Cardiac muscle cell (in vitro differentiated cells and primary cell): ENCODE results near the gene ADH6. TPM values are rescaled to one million over a fixed set of nuclear protein-coding genes. Genes with fewer than 3 reads are reported as not detected.
A peak's percentile ranks its signal among the peaks of the same experiment; 100 is the strongest.

Experiments
- DNase-seq, 2 donors: peaks; one replicate each; pipeline versions ENCODE4 v3.0.0 to v3.0.0-alpha.2; 2010 to 2017; ENCODE audit warnings: low read depth in 1 of 2, low spot score in 1 of 2
- H3K27ac ChIP-seq: fragments of 200-600 bp; sonication (generic); 2 replicates; pipeline ENCODE4 v1.5.1; 2016
- H3K27me3 ChIP-seq: fragments of 200-600 bp; sonication (generic); 2 replicates; pipeline ENCODE4 v1.6.0; 2016; ENCODE audit warnings: control low read depth
- H3K36me3 ChIP-seq: fragments of 200-600 bp; sonication (generic); 2 replicates; pipeline ENCODE4 v1.5.1; 2016; ENCODE audit warnings: control low read depth
- H3K4me1 ChIP-seq: fragments of 200-600 bp; sonication (generic); 2 replicates; pipeline ENCODE4 v1.8.1; 2017; ENCODE audit warnings: low read depth, mild to moderate bottlenecking, mixed run types
- H3K4me3 ChIP-seq: fragments of 200-600 bp; sonication (generic); 2 replicates; pipeline ENCODE4 v1.5.1; 2016; ENCODE audit warnings: mild to moderate bottlenecking
- H3K9me3 ChIP-seq: fragments of 200-600 bp; sonication (generic); 2 replicates; pipeline ENCODE4 v1.5.1; 2017; ENCODE audit warnings: low read depth, mild to moderate bottlenecking, control low read depth
- polyA plus RNA-seq: library from polyadenylated mRNA; unstranded; fragments of >200 nt; fragmentation: Nextera tagmentation; extraction: Ambion mirVana; gene quantifications from 2 replicates; pipeline ENCODE4 v1.2.1, GENCODE V29; 2016
- total RNA-seq: library from RNA; depleted of rRNA; stranded (reverse); fragments of >200 nt; gene quantifications from 2 replicates; pipeline ENCODE4 v1.2.3, GENCODE V29; 2016
- TF ChIP-seq, protein P1 (sequence below): IDR thresholded peaks from 2 replicates; pipeline ENCODE4 v1.5.1; 2012; ENCODE audit warnings: low read depth, mild to moderate bottlenecking, low read length

ADH6 gene
- total RNA-seq (not detected in 2 replicates), polyA plus RNA-seq (0.72 TPM in 1 of 2 replicates, not detected in the other)

DNA sequence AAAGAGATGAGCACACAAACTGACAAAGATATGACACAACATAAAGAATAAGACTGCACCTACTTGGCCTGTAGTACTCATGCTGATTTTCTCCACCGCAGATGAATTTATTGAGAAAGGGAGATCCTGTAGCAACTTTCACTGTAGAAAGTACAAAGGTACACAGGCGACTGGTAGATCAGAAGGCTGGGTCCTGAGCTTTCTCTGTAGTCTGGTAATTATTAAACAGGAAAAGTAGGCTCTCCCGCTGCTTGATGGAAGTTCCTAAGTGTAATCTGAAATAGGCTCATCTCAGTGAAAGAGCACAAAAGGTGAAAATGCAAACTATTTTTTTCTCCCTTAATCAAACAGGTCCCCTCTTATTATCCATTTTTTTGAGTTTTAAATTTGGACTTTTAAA, at the start of gene ADH6:
Gene ADH6 (minus strand): TSS at position 175 of the 400 bp plus-strand sequence. CDS start 94 bp downstream, at position 81.
- H3K9me3 ChIP-seq, result no peaks in the 10 kb centered on the region
- H3K4me1 ChIP-seq, result no peaks in the 10 kb centered on the region
- H3K4me3 ChIP-seq, result no peak within 1 kb of the TSS
- no peaks in the 10 kb centered on the region for H3K36me3 ChIP-seq
- TF ChIP-seq, protein P1, sequence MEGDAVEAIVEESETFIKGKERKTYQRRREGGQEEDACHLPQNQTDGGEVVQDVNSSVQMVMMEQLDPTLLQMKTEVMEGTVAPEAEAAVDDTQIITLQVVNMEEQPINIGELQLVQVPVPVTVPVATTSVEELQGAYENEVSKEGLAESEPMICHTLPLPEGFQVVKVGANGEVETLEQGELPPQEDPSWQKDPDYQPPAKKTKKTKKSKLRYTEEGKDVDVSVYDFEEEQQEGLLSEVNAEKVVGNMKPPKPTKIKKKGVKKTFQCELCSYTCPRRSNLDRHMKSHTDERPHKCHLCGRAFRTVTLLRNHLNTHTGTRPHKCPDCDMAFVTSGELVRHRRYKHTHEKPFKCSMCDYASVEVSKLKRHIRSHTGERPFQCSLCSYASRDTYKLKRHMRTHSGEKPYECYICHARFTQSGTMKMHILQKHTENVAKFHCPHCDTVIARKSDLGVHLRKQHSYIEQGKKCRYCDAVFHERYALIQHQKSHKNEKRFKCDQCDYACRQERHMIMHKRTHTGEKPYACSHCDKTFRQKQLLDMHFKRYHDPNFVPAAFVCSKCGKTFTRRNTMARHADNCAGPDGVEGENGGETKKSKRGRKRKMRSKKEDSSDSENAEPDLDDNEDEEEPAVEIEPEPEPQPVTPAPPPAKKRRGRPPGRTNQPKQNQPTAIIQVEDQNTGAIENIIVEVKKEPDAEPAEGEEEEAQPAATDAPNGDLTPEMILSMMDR, result no peak
- H3K27ac ChIP-seq, result no peak within 1 kb of the TSS
- no peak for DNase-seq
- no peaks in the 10 kb centered on the region for H3K27me3 ChIP-seq

DNA sequence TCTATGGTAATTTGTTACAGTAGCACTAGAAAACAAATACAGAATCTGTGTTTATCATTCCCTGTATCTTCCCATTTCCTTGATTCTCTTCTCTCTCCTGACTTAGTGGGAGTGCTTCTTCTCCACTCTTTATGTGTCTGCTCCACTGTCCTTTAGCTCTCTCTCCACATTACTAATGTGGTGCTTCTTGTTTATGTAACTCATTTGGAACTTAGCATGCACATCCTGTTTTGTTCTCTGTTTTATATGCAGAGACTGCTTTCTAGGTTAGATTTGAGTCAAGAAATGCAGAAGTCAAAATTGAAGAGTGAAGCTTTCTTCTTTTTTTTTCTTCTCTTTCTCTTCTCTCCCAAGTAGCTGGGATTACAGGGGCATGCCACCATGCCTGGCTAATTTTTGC, 45.9 kb upstream of the ADH6 start:
- no peaks in the 10 kb centered on the region for H3K27me3 ChIP-seq
- H3K9me3 ChIP-seq, result no peaks in the 10 kb centered on the region
- TF ChIP-seq, protein P1, result no peak
- no peak for DNase-seq
- H3K4me1 ChIP-seq, result no peaks in the 10 kb centered on the region
- H3K27ac ChIP-seq, result no peak overlapping the region
- H3K4me3 ChIP-seq, result no peak overlapping the region
- H3K36me3 ChIP-seq, result no peaks in the 10 kb centered on the region

DNA sequence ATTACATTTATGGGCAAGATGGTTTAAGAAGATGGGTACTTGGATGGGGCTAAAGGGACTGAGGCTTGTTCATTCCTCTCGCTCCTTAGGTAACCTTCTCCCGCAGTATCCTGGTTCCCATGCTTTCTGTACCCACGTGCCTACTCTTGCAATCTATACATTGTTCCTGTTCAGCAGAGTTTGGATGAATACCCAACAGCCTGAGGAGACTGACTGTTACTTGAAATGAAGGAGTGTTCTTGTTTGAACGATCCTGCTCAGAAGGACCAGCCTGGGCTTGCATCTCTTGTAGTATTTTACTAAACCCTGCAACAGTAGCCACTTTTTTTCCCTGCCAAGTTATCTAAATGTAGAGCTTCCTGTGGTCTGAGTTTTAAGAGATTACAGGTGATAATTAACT, 33.7 kb upstream of the ADH6 start:
- DNase-seq, result no peak
- no peaks in the 10 kb centered on the region for H3K36me3 ChIP-seq
- no peak overlapping the region for H3K27ac ChIP-seq
- no peaks in the 10 kb centered on the region for H3K4me1 ChIP-seq
- TF ChIP-seq, protein P1, result no peak
- no peaks in the 10 kb centered on the region for H3K9me3 ChIP-seq
- H3K4me3 ChIP-seq, result no peak overlapping the region
- no peaks in the 10 kb centered on the region for H3K27me3 ChIP-seq

DNA sequence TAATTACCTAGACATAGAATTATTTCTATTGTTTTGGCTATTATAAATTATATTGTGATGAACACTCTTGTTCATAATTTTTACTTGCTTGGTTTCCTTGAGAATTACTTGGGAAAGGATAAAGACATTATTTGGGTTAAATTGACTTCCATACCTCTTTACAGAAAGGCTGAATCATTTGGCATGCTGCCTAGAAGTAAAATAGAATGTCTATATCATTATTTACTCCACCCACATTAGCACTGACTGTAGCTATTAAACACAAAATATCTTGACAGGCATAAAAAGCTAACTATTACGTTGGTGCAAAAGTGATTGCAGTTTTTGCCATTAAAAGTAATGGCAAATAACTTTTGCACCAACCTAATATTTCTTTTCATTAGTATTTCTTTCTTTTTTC, 29.7 kb upstream of the ADH6 start:
- H3K4me1 ChIP-seq, result no peaks in the 10 kb centered on the region
- peak in 1 of 2 donors; percentile 32 for DNase-seq
- no peaks in the 10 kb centered on the region for H3K27me3 ChIP-seq
- H3K4me3 ChIP-seq, result no peak overlapping the region
- no peaks in the 10 kb centered on the region for H3K36me3 ChIP-seq
- TF ChIP-seq, protein P1, result no peak
- no peaks in the 10 kb centered on the region for H3K9me3 ChIP-seq
- no peak overlapping the region for H3K27ac ChIP-seq

DNA sequence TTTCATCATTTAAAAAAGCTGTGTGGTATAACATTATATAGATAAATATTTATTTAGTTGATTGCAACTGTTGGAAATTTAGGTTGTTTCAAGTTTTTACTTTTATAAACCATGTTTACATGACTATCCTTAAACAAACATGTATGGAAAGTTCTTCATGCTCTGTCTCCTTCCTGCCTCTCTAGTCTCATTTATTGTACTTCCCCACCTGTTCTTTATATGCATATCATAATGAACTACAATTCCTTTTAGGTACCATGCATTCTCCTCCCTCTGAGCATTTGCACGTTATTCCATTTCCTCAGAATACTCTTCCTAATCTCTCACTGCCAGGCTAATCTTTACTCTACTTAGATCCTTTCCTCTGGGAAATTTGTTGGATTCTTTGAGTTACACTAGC, 16.9 kb upstream of the ADH6 start:
- H3K9me3 ChIP-seq, result no peaks in the 10 kb centered on the region
- H3K27me3 ChIP-seq, result no peaks in the 10 kb centered on the region
- H3K36me3 ChIP-seq, result no peaks in the 10 kb centered on the region
- no peaks in the 10 kb centered on the region for H3K4me1 ChIP-seq
- TF ChIP-seq, protein P1, result no peak
- H3K27ac ChIP-seq, result no peak overlapping the region
- DNase-seq, result no peak
- no peak overlapping the region for H3K4me3 ChIP-seq
